Stimulated activated memory B cell treated with anti-CD40 and anti-IgM and Interleukin-4, amounts not matched to agents 10 μg/mL and 1 μg/mL and 100 μg/mL, for 72 hours (primary cell): ENCODE data around the gene NAV2.
A peak's percentile ranks its signal among the peaks of the same experiment; 100 is the strongest.

ENCODE experiments used
- ATAC-seq: fragments of 150-1000 bp; cut with Tn5 transposase; 2 replicates; pipeline ENCODE4 v1.10.0; 2021
- H3K27ac Mint-ChIP-seq: one replicate; pipeline ENCODE4 v1.8.0; 2022; ENCODE audit warnings: mild to moderate bottlenecking, mixed read lengths
- H3K27me3 Mint-ChIP-seq: one replicate; pipeline ENCODE4 v1.8.0; 2022; ENCODE audit warnings: mixed read lengths
- H3K36me3 Mint-ChIP-seq: one replicate; pipeline ENCODE4 v1.8.0; 2022; ENCODE audit warnings: mixed read lengths
- H3K4me1 Mint-ChIP-seq: one replicate; pipeline ENCODE4 v1.8.0; 2022; ENCODE audit warnings: mixed read lengths
- H3K4me3 Mint-ChIP-seq: one replicate; pipeline ENCODE4 v1.8.0; 2022; ENCODE audit warnings: mild to moderate bottlenecking, moderate library complexity, mixed read lengths
- H3K9me3 Mint-ChIP-seq: one replicate; pipeline ENCODE4 v1.8.0; 2022; ENCODE audit warnings: mixed read lengths

The NAV2 gene, protein sequence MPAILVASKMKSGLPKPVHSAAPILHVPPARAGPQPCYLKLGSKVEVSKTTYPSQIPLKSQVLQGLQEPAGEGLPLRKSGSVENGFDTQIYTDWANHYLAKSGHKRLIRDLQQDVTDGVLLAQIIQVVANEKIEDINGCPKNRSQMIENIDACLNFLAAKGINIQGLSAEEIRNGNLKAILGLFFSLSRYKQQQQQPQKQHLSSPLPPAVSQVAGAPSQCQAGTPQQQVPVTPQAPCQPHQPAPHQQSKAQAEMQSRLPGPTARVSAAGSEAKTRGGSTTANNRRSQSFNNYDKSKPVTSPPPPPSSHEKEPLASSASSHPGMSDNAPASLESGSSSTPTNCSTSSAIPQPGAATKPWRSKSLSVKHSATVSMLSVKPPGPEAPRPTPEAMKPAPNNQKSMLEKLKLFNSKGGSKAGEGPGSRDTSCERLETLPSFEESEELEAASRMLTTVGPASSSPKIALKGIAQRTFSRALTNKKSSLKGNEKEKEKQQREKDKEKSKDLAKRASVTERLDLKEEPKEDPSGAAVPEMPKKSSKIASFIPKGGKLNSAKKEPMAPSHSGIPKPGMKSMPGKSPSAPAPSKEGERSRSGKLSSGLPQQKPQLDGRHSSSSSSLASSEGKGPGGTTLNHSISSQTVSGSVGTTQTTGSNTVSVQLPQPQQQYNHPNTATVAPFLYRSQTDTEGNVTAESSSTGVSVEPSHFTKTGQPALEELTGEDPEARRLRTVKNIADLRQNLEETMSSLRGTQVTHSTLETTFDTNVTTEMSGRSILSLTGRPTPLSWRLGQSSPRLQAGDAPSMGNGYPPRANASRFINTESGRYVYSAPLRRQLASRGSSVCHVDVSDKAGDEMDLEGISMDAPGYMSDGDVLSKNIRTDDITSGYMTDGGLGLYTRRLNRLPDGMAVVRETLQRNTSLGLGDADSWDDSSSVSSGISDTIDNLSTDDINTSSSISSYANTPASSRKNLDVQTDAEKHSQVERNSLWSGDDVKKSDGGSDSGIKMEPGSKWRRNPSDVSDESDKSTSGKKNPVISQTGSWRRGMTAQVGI (N-terminal part only)

GRCh38 chr11:19712281-19713195 is at the start of gene NAV2:
TSS of gene NAV2 (plus strand) at chr11:19712837. CDS start at chr11:19713696, 859 bp downstream.
- ATAC-seq: peak; percentile 97
- Mint-ChIP-seq H3K4me3 (peak within 1 kb of the TSS; percentile 94), H3K9me3 (no peaks in the 10 kb centered on the region), H3K36me3 (no peaks in the 10 kb centered on the region), H3K27me3 (peaks cover 52% of the 10 kb centered on the region), H3K4me1 (peaks cover 27% of the 10 kb centered on the region), H3K27ac (peak within 1 kb of the TSS; percentile 66)

- no peaks in the 10 kb centered on the region for H3K36me3 Mint-ChIP-seq
- ATAC-seq: no peak
- H3K27ac Mint-ChIP-seq: no peak overlapping the region
- no peaks in the 10 kb centered on the region for H3K9me3 Mint-ChIP-seq
- no peaks in the 10 kb centered on the region for H3K27me3 Mint-ChIP-seq
- peaks cover 6% of the 10 kb centered on the region for H3K4me1 Mint-ChIP-seq
- no peak overlapping the region for H3K4me3 Mint-ChIP-seq
Observed at GRCh38 chr11:19663206-19663605, 49.4 kb upstream of the NAV2 start.

DNA sequence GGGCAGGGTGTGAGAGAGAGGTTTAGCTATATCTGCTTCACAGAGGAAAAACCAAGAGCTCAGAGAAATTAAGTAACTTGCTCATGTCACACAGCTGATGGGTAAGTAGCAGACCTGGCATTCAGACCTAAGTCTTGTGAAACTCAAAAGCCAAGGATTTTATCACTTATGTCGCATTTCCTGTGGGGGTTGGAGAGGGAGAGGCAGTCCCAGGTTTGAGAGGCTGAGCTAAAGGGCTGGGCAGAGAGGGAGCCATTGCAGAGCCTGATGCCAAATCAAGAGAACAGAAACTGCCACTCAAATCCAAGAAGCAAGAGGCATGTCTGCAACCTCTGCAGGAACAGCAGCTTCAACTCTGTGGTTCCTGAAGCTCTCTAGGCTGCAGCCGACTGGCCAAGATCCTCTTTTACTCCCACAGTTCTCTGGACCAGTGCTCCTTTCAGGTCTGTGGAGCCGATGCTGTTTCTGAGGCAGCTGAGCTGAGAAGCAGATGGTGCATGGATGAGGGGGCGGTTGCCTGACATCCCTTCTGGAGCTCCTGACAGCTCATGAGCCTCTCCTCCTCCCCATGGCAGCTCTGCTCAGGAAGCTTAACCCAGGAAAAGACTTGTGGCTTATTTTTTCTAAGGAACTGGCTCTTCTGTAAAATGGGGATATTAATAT is 47.6 kb upstream of the NAV2 start:
- ATAC-seq: no peak
- Mint-ChIP-seq H3K4me3 (no peak overlapping the region), H3K27ac (no peak overlapping the region), H3K9me3 (no peaks in the 10 kb centered on the region), H3K4me1 (peaks cover 5% of the 10 kb centered on the region), H3K36me3 (no peaks in the 10 kb centered on the region), H3K27me3 (no peaks in the 10 kb centered on the region)

DNA sequence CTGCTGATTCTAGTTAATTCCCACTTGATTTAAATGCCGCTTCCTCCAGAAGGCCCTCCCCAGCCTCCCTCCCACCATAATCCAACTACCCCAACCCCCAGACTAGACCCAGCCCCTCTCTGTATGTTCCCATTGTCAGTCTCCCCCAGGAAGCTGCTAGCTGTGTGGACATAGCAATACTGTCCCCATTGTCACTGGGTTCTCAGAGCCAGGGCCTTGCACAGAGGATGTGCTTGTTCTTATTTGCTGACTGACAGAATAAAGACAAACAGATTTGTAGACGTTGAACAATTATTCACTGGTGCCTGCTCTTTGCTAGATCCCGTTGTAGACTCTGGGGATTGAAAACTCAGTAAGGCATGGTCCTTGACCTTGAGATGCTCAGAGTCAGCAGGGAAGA is 45.7 kb upstream of the NAV2 start:
- Mint-ChIP-seq H3K4me3 (no peak overlapping the region), H3K27ac (no peak overlapping the region), H3K4me1 (no peaks in the 10 kb centered on the region), H3K9me3 (no peaks in the 10 kb centered on the region), H3K36me3 (no peaks in the 10 kb centered on the region), H3K27me3 (peaks cover 7% of the 10 kb centered on the region)
- ATAC-seq: no peak

- Mint-ChIP-seq H3K36me3 (no peaks in the 10 kb centered on the region), H3K27ac (no peak overlapping the region), H3K4me3 (no peak overlapping the region), H3K4me1 (no peaks in the 10 kb centered on the region), H3K9me3 (no peaks in the 10 kb centered on the region), H3K27me3 (peaks cover 18% of the 10 kb centered on the region)
- ATAC-seq: no peak
Observed at GRCh38 chr11:19669511-19669910, 43.1 kb upstream of the NAV2 start.

DNA sequence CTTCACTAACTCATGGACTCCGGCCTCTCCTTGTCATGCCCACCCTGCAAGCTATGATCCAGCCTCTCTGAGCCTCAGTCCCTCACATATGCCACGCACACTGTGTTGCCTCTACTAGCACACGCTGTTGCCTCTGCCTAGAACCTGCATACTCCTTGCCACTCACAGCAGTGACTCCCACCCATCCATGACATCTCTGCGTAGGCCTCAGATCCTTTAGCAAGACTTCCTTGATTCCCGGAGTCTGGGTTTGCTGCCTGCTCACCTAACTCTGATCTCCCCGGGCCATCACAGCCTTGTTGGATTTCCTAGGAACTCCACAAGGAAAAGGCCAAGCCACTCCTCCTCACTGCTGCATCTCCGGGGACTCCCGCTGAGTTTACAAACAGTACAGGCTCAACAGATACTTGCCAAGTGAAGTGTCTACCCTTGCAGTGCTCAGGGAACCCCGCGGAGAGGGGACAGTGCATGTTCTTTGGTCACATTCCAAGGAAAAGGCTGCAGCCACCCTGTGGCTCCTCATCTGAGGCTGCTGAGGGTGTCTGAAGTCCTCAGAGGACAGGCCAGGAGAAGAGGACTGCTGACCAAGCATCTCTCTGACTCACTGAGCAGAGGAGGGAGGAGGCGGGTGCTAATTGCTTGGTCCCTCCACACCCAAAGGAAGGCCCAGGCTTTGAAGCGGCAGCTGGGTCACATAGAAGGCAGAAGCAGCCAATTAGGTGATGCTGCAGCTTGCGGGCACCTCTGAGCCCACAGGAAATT is 42.4 kb upstream of the NAV2 start:
- Mint-ChIP-seq H3K4me3 (no peak overlapping the region), H3K27me3 (peaks cover 19% of the 10 kb centered on the region)

GRCh38 chr11:19672586-19673206 is 39.9 kb upstream of the NAV2 start:
- no peaks in the 10 kb centered on the region for H3K9me3 Mint-ChIP-seq
- no peak overlapping the region for H3K4me3 Mint-ChIP-seq
- no peaks in the 10 kb centered on the region for H3K4me1 Mint-ChIP-seq
- peaks cover 31% of the 10 kb centered on the region for H3K27me3 Mint-ChIP-seq
- H3K36me3 Mint-ChIP-seq: no peaks in the 10 kb centered on the region
- H3K27ac Mint-ChIP-seq: no peak overlapping the region
- ATAC-seq: no peak

More for the DNA sequence above, 42.4 kb upstream of the NAV2 start:
- H3K36me3 Mint-ChIP-seq: no peaks in the 10 kb centered on the region
- ATAC-seq: no peak
- no peak overlapping the region for H3K27ac Mint-ChIP-seq
- H3K4me1 Mint-ChIP-seq: no peaks in the 10 kb centered on the region
- H3K9me3 Mint-ChIP-seq: no peaks in the 10 kb centered on the region

DNA sequence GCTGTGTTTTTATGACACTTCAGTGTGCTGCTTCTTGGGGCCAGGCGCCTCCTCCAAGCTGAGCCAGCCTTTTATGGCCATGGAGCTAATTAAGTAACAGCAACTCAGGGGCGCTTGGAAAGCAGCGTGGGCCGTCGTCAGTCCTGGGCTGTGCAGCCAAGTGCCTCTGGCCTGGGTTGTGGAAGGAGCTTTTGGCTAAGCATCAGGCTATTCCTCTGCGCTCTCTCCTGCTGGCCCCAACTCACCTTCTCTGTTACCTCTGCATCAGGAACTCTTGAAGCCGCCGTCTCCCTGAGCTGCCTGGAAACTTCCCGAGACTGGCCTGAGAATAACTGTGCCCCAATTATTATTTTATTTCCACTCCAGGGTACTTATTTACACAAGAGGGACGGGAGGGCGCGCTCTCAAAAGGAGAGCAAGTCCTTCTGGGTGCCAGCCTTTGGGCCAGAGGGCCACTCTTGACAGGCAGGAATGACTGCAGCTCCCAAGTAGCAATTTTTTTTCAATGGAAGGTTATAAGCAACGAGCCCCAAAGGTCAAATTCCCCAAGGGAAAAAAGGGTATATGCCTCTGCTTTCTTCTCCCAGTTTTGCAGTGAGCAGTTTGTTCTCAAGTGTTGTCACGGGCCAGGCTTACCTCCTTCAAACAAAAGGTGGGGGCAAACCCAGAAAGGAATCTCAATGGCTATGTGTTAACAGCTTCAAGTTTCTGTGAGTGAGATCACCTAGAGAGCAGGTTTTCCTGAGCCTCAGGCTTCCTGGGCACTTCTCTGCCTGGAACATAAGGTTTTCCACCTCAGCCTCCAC is 38.5 kb upstream of the NAV2 start:
- Mint-ChIP-seq H3K4me1 (no peaks in the 10 kb centered on the region), H3K4me3 (no peak overlapping the region), H3K27me3 (peaks cover 31% of the 10 kb centered on the region), H3K9me3 (no peaks in the 10 kb centered on the region), H3K36me3 (no peaks in the 10 kb centered on the region), H3K27ac (no peak overlapping the region)
- ATAC-seq: no peak

DNA sequence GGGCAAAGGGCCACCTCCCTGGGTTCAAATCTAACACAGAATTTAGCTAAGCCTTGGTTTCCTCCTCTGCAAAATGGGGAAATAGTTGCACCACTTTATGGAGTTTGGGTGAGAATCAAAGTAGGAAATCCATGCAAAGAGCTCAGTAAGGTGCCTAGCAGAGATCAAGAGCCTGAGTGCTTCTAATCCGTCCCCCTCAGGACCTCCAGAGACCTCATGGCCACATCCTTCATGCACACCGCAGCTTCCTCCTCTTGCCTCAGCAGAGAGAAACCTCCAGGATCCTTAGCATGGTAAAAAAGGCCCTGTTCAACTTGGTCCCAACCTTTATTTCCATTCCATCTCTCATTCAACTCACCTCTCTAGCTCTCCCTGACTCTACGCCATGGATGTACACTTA is 37.8 kb upstream of the NAV2 start:
- Mint-ChIP-seq H3K27me3 (peaks cover 31% of the 10 kb centered on the region), H3K36me3 (no peaks in the 10 kb centered on the region), H3K4me1 (no peaks in the 10 kb centered on the region), H3K4me3 (no peak overlapping the region), H3K27ac (no peak overlapping the region), H3K9me3 (no peaks in the 10 kb centered on the region)
- ATAC-seq: peak; percentile 37

DNA sequence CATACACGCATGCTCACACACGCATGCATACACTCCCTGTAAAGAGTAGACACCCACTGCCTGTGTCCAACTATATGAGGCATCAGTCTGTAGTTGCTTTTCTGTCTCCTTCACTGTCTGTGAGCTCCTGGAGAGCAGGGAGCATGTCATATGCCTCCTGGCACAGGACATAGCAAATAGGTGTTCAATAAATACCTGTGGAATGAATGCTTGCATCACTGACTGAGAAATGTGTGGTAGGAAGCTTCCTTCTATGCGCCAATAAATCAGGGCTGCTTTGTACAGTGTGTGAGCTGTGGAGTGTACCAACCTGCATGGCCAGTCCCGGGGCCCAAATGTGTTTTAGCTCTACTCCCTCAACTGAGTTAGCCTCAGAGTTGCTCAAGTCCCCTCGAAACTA is 37.2 kb upstream of the NAV2 start:
- no peaks in the 10 kb centered on the region for H3K36me3 Mint-ChIP-seq

DNA sequence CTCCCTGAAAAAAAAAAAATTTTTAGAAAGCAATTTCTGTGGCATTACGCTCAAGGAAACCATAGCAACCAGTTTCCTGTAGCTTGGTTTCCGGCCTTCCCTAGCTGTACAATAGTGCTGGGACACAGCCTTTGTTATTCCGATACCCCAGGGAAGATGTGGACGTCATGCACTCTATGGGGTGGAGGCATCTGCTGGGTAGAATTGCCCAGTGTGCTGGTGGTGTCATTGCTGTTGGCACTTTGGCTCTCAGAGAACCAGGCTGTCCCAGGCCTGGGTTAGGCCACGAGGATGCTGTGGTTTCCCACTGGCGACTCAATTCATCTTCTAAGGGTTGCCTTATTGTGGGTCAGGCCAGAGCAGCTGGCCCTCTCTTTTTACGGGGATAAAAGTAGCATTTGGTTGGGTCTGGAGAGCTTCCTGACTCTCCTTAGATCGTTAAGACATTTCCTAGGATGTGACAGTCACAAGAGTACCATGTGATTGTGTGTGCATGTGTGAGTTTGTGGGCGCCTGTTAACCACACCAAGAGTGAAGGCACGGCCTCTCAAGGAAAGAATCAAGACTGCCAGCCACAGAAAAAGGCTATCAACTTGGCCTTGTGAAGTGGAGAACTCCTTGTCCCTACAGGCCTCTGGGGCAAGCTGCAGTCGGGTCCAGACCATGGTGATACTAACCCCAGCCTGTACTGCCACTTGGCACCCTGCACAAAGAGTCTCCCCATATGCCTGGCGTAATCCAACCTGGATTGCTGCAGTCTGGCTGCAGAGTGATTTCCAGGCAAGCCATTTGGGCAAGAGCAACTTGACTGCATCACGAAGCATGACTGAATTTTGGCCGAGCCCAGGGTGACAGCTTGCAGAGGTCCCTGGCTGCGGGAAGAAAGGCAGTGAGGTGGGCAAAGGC is 35.9 kb upstream of the NAV2 start:
- Mint-ChIP-seq H3K27ac (no peak overlapping the region), H3K4me3 (no peak overlapping the region), H3K27me3 (peaks cover 26% of the 10 kb centered on the region), H3K9me3 (no peaks in the 10 kb centered on the region), H3K36me3 (no peaks in the 10 kb centered on the region), H3K4me1 (no peaks in the 10 kb centered on the region)
- no peak for ATAC-seq

More for the DNA sequence above, 37.2 kb upstream of the NAV2 start:
- H3K4me1 Mint-ChIP-seq: no peaks in the 10 kb centered on the region
- no peak for ATAC-seq
- no peak overlapping the region for H3K27ac Mint-ChIP-seq
- no peak overlapping the region for H3K4me3 Mint-ChIP-seq
- no peaks in the 10 kb centered on the region for H3K9me3 Mint-ChIP-seq
- peaks cover 31% of the 10 kb centered on the region for H3K27me3 Mint-ChIP-seq
